GM19395 (cell line): ENCODE measurements around the gene DOK6.
"Not testable (repeated sequence)": the region's sequence is repeated elsewhere in the genome, so short reads cannot be mapped to it uniquely, and the experiment has no call there.

Experiments
- ATAC-seq: cut with Tn5 transposase; IDR thresholded peaks from one replicate; pipeline ENCODE4 v1.9.1; 2021; ENCODE audit warnings: mild to moderate bottlenecking, moderate library complexity; ENCODE audit not compliant: unreplicated experiment

Gene DOK6

GRCh38 chr18:69787825-69788547 is 387.3 kb downstream of the DOK6 start:
- no peak for ATAC-seq

- ATAC-seq: no peak
Measured at GRCh38 chr18:69789794-69790193, 389.1 kb downstream of the DOK6 start.

DNA sequence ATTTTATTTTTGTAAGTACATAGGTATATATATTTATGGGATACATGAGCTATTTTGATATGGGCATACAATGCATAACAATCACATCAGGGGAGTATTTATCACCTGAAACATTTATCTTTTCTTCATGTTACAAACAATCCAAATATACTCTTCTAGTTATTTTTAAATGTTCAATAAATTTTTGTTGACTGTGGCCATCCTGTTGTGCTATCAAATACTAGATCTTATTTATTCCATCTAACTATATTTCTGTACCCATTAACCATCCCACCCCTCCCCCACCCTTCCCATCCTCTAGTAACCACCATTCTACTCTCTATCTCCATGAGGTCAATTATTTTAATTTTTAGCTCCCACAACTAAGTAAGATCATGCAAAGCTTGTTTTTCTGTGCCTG is 390.0 kb downstream of the DOK6 start:
- no peak for ATAC-seq

- ATAC-seq: no peak
Measured at GRCh38 chr18:69795791-69796190, 395.1 kb downstream of the DOK6 start.

DNA sequence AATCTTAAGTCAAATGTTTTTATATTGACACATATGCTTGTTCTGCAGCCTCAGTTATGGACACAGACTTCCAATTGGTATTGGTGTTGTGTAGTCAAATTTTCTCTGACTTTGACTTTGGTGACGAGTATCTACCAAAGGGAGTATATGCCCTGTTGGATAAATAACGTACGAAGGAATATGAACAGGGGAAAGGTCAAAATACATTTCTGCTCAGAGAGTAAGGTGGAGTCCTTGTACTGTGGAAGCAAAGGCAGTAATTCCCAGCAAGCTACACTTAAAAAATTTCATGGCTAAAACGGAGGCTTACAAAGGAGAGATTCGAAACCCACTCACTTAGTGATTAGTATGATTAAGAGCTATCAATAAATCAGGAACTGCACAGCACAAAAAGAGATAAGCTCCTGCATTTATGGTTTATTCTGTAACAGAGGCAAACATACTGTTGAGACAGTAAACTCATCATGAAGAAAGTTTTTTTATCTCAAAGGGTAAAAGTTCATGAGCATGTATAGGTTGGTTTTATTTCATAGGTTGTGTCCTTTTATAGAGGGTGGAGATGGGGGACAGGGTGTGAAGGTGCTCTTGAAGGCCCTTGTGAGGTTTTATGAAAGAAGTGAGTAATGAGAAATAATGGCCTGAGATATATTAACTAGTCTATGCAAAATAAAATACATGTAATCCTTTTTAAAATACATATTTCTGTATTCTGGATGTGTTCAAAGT is 404.3 kb downstream of the DOK6 start:
- no peak for ATAC-seq

- ATAC-seq: no peak
Measured at GRCh38 chr18:69808399-69808798, 407.7 kb downstream of the DOK6 start.

DNA sequence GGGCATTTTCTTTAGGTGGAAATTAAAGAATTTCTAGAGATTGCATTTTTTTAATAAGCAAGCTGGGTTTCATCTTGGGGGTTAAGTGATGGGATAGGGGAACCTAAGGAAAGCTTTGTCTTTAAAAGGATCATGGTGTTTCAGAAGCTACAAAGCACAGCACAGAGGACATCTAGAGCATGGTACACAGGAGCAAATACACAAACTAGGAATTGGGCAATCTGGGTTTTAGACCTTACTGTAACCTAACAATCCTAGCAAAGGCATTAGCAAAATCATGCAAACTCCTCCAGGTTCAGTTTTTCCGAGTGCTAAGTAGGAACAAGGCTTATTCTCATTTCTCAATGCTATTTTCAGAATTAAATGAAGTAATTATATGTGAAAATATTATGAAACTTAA is 412.9 kb downstream of the DOK6 start:
- ATAC-seq: no peak

DNA sequence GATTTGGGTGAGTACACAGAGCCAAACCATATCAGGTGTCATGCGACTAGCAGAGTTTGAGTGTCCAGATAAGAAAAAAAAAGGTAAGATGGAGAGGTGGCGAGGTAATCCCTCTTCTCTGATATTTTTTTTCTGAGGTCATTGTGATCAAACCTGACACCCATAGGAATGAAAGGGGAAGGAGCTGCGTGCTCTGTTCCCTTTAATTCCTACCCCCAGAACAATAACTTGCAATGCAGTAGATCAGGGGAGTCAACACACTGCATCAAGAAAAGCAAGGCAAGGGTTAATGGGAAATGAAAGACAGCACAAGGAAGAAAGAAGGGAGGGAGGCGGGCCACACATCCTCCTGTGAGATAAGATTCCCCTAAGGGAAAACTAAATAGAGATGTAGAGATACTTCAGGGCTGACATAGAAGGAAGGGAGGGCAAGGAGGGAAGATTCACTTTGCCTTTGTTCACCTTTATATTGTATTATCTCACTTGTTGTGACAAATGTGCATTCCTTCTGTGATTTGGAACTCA is 414.2 kb downstream of the DOK6 start:
- no peak for ATAC-seq

DNA sequence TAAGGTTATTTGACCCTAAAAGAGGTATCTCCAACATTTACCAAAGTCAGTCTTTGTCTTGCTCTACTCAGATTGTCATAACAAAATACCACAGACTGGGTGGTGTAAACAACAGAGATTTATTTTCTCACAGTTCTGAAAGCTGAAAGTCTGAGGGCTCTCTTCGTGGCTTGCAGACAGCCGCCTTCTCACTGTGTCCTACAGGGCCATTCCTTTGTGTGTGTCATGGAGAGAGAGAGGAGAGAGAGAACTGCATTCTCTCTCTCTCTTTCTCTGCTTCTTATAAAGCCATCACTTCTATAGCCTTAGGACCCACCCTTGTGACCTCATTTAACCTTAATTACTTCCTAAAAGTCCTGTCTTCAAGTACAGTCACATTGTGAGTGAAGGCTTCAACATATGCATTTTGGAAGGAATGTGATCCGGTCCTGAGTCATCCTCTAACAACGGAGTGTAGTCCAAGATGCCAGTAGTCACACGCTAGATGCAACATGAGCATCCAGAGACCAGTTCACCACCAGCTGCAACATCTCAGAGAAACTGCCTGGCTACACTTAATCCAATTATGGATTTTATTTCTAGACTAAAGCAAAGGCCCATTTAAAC is 416.8 kb downstream of the DOK6 start:
- no peak for ATAC-seq

DNA sequence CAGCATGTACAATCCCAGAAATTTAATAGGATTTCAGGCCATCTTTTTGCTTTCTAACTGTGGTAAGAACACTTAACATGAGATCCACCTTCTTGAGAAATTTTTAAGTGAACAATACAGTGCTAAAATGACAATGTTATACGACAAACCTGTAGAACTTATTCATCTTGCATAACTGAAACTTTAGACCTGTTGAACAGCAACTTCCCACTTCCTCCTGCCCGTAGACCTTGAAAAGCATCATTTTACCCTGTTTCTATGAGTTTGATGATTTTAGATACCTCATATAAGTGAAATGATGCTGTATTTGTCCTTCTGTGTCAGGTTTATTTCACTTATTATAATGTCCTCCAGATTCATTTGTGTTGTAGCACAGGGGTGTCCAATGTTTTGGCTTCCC is 418.8 kb downstream of the DOK6 start:
- no peak for ATAC-seq

- no peak for ATAC-seq
Measured at GRCh38 chr18:69820538-69820937, 419.9 kb downstream of the DOK6 start.

DNA sequence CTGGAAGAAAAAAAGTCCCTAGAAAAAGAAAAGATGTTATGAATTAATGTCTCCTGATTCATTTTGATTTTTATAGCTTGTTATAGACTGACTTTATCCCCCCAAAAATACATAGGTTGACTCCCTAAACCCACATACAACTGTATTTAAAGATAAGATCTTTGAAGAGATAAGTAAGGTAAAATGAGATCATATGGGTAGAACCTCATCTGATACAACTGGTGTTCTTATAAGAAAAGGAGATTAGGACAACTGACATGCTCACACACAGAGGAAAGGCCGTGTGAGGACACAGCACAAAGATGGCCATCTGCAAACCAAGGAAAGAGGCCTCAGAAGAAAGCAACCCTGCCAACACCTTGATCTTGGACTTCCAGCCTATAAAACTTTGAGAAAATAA is 429.5 kb downstream of the DOK6 start:
- no peak for ATAC-seq

GRCh38 chr18:69834980-69835379 is 434.3 kb downstream of the DOK6 start:
- not testable (repeated sequence) for ATAC-seq

GRCh38 chr18:69838003-69838402 is 437.3 kb downstream of the DOK6 start:
- ATAC-seq: no peak

DNA sequence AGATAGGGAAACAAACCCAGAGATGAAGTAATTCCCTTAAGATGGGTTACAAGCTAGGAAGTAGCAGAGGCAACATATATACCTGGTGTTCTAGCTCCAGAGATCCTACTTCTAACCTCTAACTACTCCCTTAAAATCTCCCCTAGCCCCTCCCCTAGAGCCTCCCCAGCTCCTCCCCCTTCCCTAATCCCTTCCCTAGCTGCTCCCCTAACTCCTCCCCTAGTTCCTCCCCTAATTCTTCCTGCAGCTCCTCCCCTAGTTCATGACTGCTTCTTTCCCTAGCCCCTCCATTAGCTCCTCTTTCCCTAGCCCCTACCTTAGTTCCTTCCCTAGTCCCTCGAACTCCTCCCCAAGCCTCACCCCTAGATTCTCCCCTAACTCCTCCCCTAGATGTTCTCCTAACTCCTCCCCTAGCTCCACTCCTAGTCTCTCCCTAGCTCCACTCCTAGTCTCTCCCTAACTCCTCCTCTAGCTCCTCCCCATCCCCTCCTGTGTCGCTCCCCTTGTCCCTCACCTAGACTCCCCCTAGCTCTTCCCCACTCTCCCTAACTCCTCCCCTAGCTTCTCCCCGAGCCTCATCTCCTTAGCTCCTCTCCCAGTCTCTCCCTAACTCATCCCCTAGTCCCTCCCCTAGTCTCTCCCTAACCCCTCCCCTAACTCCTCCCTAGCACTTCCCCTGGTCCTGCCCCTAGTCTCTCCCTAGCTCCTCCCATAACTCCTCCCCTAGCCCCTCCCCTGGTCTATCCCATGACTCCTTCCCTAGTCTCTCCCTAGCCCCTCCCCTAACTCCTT is 438.1 kb downstream of the DOK6 start:
- ATAC-seq: no peak

DNA sequence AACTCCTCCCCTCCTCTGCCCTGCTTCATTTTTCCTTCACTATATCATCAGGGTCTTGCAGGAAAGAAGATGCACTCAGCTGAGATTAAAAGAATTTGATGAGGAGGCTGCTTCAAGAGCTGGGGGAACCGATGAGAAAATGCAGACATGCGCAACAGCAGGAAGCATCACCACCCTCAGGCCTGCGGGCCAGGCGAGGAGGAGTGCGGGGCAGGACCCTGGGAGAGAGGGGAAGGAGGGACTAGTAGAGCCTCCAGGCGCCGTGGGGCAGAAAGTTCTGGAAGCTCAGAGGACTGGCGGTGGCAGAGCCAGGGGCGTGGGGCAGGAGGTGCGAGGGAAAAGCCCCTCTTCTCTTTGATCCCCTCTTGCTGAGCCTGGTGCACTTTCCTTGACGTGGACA is 438.8 kb downstream of the DOK6 start:
- no peak for ATAC-seq

- no peak for ATAC-seq
Measured at GRCh38 chr18:69840001-69840400, 439.3 kb downstream of the DOK6 start.

DNA sequence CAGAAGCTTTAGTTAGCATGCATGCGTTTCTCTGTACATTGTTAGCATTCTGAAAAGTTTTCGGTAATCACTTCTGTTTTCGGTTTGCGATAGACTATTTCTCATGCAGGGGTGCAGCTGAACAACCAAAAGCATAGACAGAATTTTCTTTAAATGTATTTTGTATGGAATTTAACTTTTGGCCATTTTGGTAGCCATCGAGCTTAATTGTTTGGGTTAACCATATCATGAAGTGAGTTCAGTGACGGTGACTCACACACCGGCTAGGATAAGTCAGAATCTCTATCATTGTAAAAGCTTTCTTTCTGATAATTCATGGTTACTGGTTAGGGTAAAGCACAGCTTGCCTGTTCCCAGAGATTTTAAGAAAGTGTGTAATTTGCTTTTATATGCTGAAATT is 439.8 kb downstream of the DOK6 start:
- no peak for ATAC-seq

- ATAC-seq: no peak
Measured at GRCh38 chr18:69841117-69841516, 440.4 kb downstream of the DOK6 start.

DNA sequence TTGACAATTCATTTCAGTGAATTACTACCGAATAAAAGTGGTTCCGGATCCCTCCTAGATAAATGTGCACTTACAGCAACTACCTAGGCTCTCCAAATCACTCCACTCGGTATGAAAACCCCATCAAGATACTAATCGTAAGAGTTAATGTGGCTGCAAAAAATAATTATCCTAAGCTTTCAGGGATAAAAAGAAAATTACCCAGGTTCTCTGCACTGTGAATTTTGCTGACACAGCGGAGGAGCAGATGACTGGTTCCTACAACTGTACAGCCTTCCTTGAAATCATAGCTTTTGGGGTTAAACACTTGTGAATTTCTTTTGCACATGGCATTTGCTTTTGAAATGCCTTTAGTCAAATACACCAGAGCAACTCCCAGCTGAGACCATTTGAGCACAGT is 442.3 kb downstream of the DOK6 start:
- ATAC-seq: no peak

DNA sequence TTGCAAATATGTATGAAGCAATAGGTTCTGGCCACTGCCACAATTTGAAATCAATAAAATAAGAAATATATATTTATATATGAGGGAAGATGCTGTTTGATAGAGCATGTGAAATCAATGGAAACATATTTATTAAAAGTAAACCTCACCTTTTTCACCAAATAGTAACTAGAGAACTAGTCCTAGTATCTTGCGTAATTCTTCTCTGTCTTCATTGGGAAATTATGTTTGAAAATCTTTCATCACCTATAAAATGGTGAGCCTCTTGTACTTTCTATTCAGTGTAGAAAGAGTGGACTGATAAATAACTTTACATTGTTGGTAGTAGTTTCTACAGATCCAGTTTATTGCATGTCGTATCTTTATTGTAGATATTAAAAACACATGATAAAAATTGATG is 444.0 kb downstream of the DOK6 start:
- no peak for ATAC-seq
